NCI-H345 (cell line): Measurements from ENCODE around the gene PAQR6.
A peak's percentile ranks its signal among the peaks of the same experiment; 100 is the strongest.

Source experiments
- DNase-seq: peaks from one replicate; lab custom pipeline; 2025; lab: John Stamatoyannopoulos, UW

The PAQR6 gene

GRCh38 chr1:156195853-156196252 is 52.0 kb downstream of the PAQR6 start:
- no peak for DNase-seq

- peak; percentile 72 for DNase-seq
Measured at GRCh38 chr1:156194300-156194652, 53.6 kb downstream of the PAQR6 start.

GRCh38 chr1:156193488-156194299 is 54.2 kb downstream of the PAQR6 start, which contains the start of gene SLC25A44:
TSS of gene SLC25A44 (plus strand) at chr1:156194104. CDS start at chr1:156199848, 5,744 bp downstream.
- peak; percentile 100 for DNase-seq
